DND-41 (cell line): ENCODE data around the gene CATSPERD.
"Not testable (repeated sequence)": the region's sequence is repeated elsewhere in the genome, so short reads cannot be mapped to it uniquely, and the experiment has no call there.

Experiments
- EZH2 ChIP-seq: IDR thresholded peaks from 3 replicates; pipeline ENCODE4 v1.6.1; 2012; ENCODE audit warnings: borderline replicate concordance, low read depth, mild to moderate bottlenecking, moderate library complexity, low read length, inconsistent platforms; ENCODE audit not compliant: severe bottlenecking
- TF ChIP-seq, protein P1 (sequence below): IDR thresholded peaks from 2 replicates; pipeline ENCODE4 v1.5.1; 2012; ENCODE audit warnings: borderline replicate concordance, low read length, moderate library complexity, mild to moderate bottlenecking; ENCODE audit not compliant: poor library complexity, severe bottlenecking; ENCODE audit errors: extremely low read depth

DNA sequence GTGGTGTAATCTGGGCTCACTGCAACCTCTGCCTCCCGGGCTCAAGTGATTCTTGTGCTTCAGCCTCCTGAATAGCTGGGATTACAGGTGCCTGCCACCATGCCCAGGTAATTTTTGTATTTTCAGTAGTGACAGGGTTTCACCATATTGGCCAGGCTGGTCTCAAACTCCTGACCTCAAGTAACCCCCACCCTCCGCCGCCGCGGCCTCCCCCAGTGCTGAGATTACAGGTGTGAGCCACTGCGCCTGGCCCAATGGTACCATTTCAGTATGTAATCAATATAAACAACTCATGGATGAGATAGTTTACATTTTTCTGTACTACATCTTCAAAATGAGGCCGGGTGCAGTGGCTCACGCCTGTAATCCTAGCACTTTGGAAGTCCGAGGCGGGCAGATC, 24.6 kb downstream of the CATSPERD start:
- TF ChIP-seq EZH2, result not testable (repeated sequence)
- TF ChIP-seq, protein P1, sequence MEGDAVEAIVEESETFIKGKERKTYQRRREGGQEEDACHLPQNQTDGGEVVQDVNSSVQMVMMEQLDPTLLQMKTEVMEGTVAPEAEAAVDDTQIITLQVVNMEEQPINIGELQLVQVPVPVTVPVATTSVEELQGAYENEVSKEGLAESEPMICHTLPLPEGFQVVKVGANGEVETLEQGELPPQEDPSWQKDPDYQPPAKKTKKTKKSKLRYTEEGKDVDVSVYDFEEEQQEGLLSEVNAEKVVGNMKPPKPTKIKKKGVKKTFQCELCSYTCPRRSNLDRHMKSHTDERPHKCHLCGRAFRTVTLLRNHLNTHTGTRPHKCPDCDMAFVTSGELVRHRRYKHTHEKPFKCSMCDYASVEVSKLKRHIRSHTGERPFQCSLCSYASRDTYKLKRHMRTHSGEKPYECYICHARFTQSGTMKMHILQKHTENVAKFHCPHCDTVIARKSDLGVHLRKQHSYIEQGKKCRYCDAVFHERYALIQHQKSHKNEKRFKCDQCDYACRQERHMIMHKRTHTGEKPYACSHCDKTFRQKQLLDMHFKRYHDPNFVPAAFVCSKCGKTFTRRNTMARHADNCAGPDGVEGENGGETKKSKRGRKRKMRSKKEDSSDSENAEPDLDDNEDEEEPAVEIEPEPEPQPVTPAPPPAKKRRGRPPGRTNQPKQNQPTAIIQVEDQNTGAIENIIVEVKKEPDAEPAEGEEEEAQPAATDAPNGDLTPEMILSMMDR, result not testable (repeated sequence)
